ENCODE measurements around the gene UCK1.

UCK1 gene

GRCh38 chr9:131577005-131578000 lies 46.2 kb upstream of the UCK1 start:
- H3F3A ChIP-seq (ENCODE audit: insufficient read depth, low read length): no peaks in the 10 kb centered on the region
- H3K27ac ChIP-seq (ENCODE audit: low read depth, low read length, poor library complexity, severe bottlenecking): no peak overlapping the region
- H3K4me1 ChIP-seq (ENCODE audit: insufficient read depth, low read length, severe bottlenecking): peaks cover 7% of the 10 kb centered on the region
- H3K79me2 ChIP-seq (ENCODE audit: insufficient read depth, low read length): no peaks in the 10 kb centered on the region
- H3K9me3 ChIP-seq (ENCODE audit: low read length): no peaks in the 10 kb centered on the region
- H4K20me1 ChIP-seq (ENCODE audit: insufficient read depth, low read length): no peaks in the 10 kb centered on the region
- no peak overlapping the region for H3K4me3 ChIP-seq (ENCODE audit: low read depth, low read length, poor library complexity, severe bottlenecking)
- peaks cover 93% of the 10 kb centered on the region for H3K36me3 ChIP-seq (ENCODE audit: insufficient read depth, low read length)
- H2AFZ ChIP-seq (ENCODE audit: low read length): no peak overlapping the region
- no peak for TF ChIP-seq EZH2 (IDR thresholded peaks at IDR 0.05; ENCODE audit: borderline replicate concordance, low read length)
- no peak for TF ChIP-seq CTCF (IDR thresholded peaks at IDR 0.05; ENCODE audit: low read length)
- no peak overlapping the region for H3K4me2 ChIP-seq (ENCODE audit: low read length)
- H3K9me2 ChIP-seq (ENCODE audit: low read depth, low read length): no peaks in the 10 kb centered on the region
- H3K9ac ChIP-seq (ENCODE audit: low read length): no peak overlapping the region
- H3K27me3 ChIP-seq (ENCODE audit: insufficient read depth, low read length): no peaks in the 10 kb centered on the region

DNA sequence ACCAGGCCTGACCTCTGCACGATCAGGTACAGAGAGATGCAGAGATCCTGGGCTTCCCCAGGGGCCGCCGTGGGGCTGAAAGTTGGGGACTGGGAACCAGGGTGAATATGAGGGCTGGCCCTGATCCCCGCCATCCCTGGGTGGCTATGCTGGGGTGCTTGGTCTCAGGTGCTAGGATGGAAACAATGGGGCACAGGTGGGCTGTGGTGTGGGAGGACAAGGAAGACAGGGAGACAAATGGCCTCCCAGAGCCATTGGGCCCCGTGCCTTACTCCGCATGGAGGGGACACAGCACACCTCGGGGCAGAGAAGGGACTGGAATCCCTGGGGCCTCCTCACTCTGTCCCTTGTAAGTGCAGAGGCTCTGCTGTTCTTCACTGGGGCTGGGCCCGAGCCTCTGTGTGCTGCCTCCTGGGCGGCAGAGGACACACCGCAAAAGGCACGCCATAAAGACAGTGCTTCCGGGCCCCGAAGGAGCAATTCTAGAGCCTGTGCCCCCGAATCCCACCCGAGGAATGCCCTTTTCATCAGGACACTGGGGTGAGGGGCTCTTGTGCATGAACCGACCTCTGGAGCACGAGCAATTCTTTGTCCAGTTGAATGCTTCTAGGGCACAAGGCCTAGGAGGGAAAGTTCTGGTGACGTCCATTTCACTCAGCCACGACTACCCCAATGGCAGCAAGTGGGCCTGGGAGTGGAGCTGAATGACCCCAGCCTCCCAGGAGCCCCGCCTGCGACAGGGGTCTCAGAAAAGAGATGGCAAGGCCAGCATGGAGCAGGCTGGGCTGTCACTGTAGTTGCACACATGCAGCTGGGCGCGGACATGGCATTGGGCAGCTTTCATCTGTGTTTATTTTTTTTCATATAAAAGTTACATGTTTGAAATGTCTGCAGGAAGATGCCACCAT lies 45.1 kb upstream of the UCK1 start:
- no peak overlapping the region for H3K27ac ChIP-seq (ENCODE audit: low read depth, low read length, poor library complexity, severe bottlenecking)

More for the DNA sequence above, 45.1 kb upstream of the UCK1 start:
- Histone ChIP-seq H3K9ac (ENCODE audit: low read length) (no peak overlapping the region), H3K4me2 (ENCODE audit: low read length) (no peak overlapping the region), H3K36me3 (ENCODE audit: insufficient read depth, low read length) (peaks cover 94% of the 10 kb centered on the region), H3K4me3 (ENCODE audit: low read depth, low read length, poor library complexity, severe bottlenecking) (no peak overlapping the region), H3K9me3 (ENCODE audit: low read length) (no peaks in the 10 kb centered on the region), H3K79me2 (ENCODE audit: insufficient read depth, low read length) (no peaks in the 10 kb centered on the region), H4K20me1 (ENCODE audit: insufficient read depth, low read length) (no peaks in the 10 kb centered on the region), H3K9me2 (ENCODE audit: low read depth, low read length) (no peaks in the 10 kb centered on the region), H3K27me3 (ENCODE audit: insufficient read depth, low read length) (no peaks in the 10 kb centered on the region), H2AFZ (ENCODE audit: low read length) (no peak overlapping the region), H3F3A (ENCODE audit: insufficient read depth, low read length) (no peaks in the 10 kb centered on the region), H3K4me1 (ENCODE audit: insufficient read depth, low read length, severe bottlenecking) (peaks cover 7% of the 10 kb centered on the region)
- TF ChIP-seq CTCF (IDR thresholded peaks at IDR 0.05; ENCODE audit: low read length) (no peak), EZH2 (IDR thresholded peaks at IDR 0.05; ENCODE audit: borderline replicate concordance, low read length) (no peak)
